HepG2 (cell line): ENCODE measurements around the gene STX4. TPM values are rescaled to one million over a fixed set of nuclear protein-coding genes. Genes with fewer than 3 reads are reported as not detected.

ENCODE experiments used
- KAT8 ChIP-seq: IDR thresholded peaks from 2 replicates; pipeline ENCODE4 v1.6.1; 2016; ENCODE audit warnings: missing genetic modification reagents, missing compliant biosample characterization
- NFATC3 ChIP-seq: sonication (generic); formaldehyde crosslinking; IDR thresholded peaks from 2 replicates; pipeline ENCODE4 v1.5.1; 2020; ENCODE audit warnings: mild to moderate bottlenecking, missing genetic modification reagents
- RNF2 ChIP-seq: fragments of 450-650 bp; conservative IDR thresholded peaks from 2 replicates; pipeline ENCODE4 v1.6.1; 2016; ENCODE audit warnings: low read depth
- TBP ChIP-seq: sonication (generic); formaldehyde crosslinking; IDR thresholded peaks from 2 replicates; pipeline ENCODE4 v1.5.0; 2020; ENCODE audit warnings: missing genetic modification reagents
- ZNF335 ChIP-seq: sonication (generic); formaldehyde crosslinking; IDR thresholded peaks from 2 replicates; pipeline ENCODE4 v1.4.0; 2020; ENCODE audit warnings: missing genetic modification reagents
- ZNF510 ChIP-seq: sonication (generic); formaldehyde crosslinking; IDR thresholded peaks from 2 replicates; pipeline ENCODE4 v1.4.0; 2020; ENCODE audit warnings: low read depth, mild to moderate bottlenecking, missing genetic modification reagents
- ZNF607 ChIP-seq: sonication (generic); formaldehyde crosslinking; IDR thresholded peaks from 2 replicates; pipeline ENCODE4 v1.5.1; 2020; ENCODE audit warnings: missing genetic modification reagents, mild to moderate bottlenecking, borderline replicate concordance
- ZNF780A ChIP-seq: sonication (generic); formaldehyde crosslinking; IDR thresholded peaks from 2 replicates; pipeline ENCODE4 v1.8.0; 2022; ENCODE audit warnings: mild to moderate bottlenecking, missing genetic modification reagents, moderate library complexity
- ZNF781 ChIP-seq: sonication (generic); formaldehyde crosslinking; IDR thresholded peaks from 2 replicates; pipeline ENCODE4 v1.5.1; 2020; ENCODE audit warnings: borderline replicate concordance, mild to moderate bottlenecking, missing genetic modification reagents; ENCODE audit errors: not compliant biosample characterization
- ZNF792 ChIP-seq: IDR thresholded peaks from 2 replicates; pipeline ENCODE4 v1.6.1; 2016
- ZNF883 ChIP-seq: sonication (generic); formaldehyde crosslinking; IDR thresholded peaks from 2 replicates; pipeline ENCODE4 v1.5.1; 2020; ENCODE audit warnings: mild to moderate bottlenecking, missing genetic modification reagents; ENCODE audit errors: not compliant biosample characterization
- ZSCAN30 ChIP-seq: sonication (generic); formaldehyde crosslinking; IDR thresholded peaks from 2 replicates; pipeline ENCODE4 v1.5.0; 2020; ENCODE audit warnings: mild to moderate bottlenecking, missing genetic modification reagents
- polyA plus RNA-seq, 8 experiments: library from polyadenylated mRNA; depleted of rRNA in 3 of 8; stranded (reverse) in 7 of 8; unstranded in 1 of 8; fragments of >200 nt; fragmentation: Illumina TruSeq in 4 of 8; extraction: Trizol in 4 of 8; gene quantifications; 2 replicates each; pipeline versions ENCODE4 v1.2.1 to v1.2.3, GENCODE V29; 2011 to 2016; ENCODE audit warnings: low read depth in 4 of 8, missing spikeins in 1 of 8, mixed read lengths in 1 of 8; ENCODE audit not compliant: insufficient read depth in 1 of 8
- total RNA-seq, 5 experiments: library from RNA; depleted of rRNA; stranded (reverse); fragments of >200 nt; fragmentation: Illumina TruSeq; extraction: Trizol; gene quantifications; 2 replicates each; pipeline ENCODE4 v1.2.3, GENCODE V29; 2016; ENCODE audit warnings: low read depth in 1 of 5
- TF ChIP-seq, protein P1 (sequence below): sonication (generic); formaldehyde crosslinking; IDR thresholded peaks from 2 replicates; pipeline ENCODE4 v1.8.0; 2022; ENCODE audit warnings: mild to moderate bottlenecking, missing genetic modification reagents; ENCODE audit not compliant: insufficient replicate concordance
- TF ChIP-seq, protein P2 (sequence below): sonication (generic); formaldehyde crosslinking; IDR thresholded peaks from 2 replicates; pipeline ENCODE4 v1.8.0; 2023; ENCODE audit warnings: mild to moderate bottlenecking, missing genetic modification reagents
- TF ChIP-seq, protein P3 (sequence below): sonication (generic); formaldehyde crosslinking; conservative IDR thresholded peaks from 2 replicates; pipeline ENCODE4 v1.8.0; 2022; ENCODE audit warnings: mild to moderate bottlenecking, moderate library complexity, missing genetic modification reagents
- TF ChIP-seq, protein P4 (sequence below): sonication (generic); formaldehyde crosslinking; IDR thresholded peaks from 2 replicates; pipeline ENCODE4 v1.5.0; 2020; ENCODE audit warnings: mild to moderate bottlenecking, missing genetic modification reagents
- TF ChIP-seq, protein P5 (sequence below): sonication (generic); formaldehyde crosslinking; IDR thresholded peaks from 2 replicates; pipeline ENCODE4 v1.5.0; 2020; ENCODE audit warnings: missing genetic modification reagents
- TF ChIP-seq, protein P6 (sequence below): IDR thresholded peaks from 2 replicates; pipeline ENCODE4 v1.6.1; 2016; ENCODE audit warnings: low read depth, control low read depth
- TF ChIP-seq, protein P7 (sequence below): sonication (generic); formaldehyde crosslinking; conservative IDR thresholded peaks from 2 replicates; pipeline ENCODE4 v1.4.0; 2020; ENCODE audit warnings: missing genetic modification reagents

STX4 gene
- total and polyA plus RNA-seq, 2 of the 13 experiments (the other 11 are each of a cell fraction or from before 2014, with no cell fraction given): 29.2 to 34.6 TPM

DNA sequence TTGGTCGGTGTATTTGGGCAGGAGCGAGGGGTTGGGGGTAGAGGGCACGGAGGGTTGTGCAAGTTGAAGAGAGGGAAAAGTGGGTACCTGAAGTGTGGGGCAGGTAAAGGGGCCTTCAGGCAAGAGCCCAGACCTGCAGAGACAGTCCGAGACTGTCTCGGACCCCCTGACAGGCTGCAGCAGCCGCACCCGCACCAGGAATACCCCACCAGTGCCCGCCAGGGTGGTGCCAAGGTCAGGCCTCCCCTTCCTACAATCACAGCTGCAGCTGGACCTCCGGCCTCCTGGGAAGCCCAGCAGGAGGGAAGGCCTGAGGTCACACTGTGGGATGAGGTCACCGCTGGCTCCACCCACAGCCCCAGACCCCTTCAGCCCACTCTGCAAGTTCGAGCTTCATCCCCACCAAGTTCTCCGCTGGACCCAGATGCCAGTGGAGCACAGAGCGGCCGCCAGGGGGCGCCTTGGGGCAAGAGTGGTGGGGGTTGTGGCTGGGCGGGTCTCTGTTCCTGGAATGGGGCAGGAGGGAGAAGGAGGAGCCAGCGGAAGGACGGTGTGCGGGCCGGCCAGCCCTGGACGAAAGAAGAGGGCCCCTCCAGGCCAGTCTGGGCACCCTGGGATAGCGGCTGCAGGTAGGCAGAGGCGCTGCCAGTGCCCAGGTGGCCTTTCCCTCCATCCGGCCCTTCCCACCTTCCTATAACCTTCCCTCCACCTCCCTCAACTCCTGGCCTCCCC, 48.5 kb upstream of the STX4 start, which contains the start of gene HSD3B7 (continued):
- TF ChIP-seq NFATC3 (CRISPR knock-in tag) (0 out of 2 replicates have a peak, but pooled peaks have one; percentile 21), ZNF780A (CRISPR knock-in tag) (no peak), ZNF781 (CRISPR knock-in tag) (no peak), TBP (no peak), KAT8 (CRISPR knock-in tag) (peak; percentile 60; the same call in 1 of the 2 replicates), ZSCAN30 (CRISPR knock-in tag) (no peak), ZNF792 (CRISPR knock-in tag) (peak; percentile 28; the same call in 1 of the 2 replicates), ZNF883 (no peak), RNF2 (no peak), ZNF607 (no peak; the same call in 1 of the 2 replicates), ZNF335 (CRISPR knock-in tag) (no peak), ZNF510 (CRISPR knock-in tag) (no peak; the same call in 1 of the 2 replicates)
- TF ChIP-seq, protein P1, sequence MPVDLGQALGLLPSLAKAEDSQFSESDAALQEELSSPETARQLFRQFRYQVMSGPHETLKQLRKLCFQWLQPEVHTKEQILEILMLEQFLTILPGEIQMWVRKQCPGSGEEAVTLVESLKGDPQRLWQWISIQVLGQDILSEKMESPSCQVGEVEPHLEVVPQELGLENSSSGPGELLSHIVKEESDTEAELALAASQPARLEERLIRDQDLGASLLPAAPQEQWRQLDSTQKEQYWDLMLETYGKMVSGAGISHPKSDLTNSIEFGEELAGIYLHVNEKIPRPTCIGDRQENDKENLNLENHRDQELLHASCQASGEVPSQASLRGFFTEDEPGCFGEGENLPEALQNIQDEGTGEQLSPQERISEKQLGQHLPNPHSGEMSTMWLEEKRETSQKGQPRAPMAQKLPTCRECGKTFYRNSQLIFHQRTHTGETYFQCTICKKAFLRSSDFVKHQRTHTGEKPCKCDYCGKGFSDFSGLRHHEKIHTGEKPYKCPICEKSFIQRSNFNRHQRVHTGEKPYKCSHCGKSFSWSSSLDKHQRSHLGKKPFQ: no peak
- TF ChIP-seq, protein P2, sequence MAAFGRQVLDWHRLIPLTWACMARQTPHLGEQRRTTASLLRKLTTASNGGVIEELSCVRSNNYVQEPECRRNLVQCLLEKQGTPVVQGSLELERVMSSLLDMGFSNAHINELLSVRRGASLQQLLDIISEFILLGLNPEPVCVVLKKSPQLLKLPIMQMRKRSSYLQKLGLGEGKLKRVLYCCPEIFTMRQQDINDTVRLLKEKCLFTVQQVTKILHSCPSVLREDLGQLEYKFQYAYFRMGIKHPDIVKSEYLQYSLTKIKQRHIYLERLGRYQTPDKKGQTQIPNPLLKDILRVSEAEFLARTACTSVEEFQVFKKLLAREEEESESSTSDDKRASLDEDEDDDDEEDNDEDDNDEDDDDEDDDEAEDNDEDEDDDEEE: peak; percentile 78; the same call in 1 of the 2 replicates
- TF ChIP-seq, protein P3, sequence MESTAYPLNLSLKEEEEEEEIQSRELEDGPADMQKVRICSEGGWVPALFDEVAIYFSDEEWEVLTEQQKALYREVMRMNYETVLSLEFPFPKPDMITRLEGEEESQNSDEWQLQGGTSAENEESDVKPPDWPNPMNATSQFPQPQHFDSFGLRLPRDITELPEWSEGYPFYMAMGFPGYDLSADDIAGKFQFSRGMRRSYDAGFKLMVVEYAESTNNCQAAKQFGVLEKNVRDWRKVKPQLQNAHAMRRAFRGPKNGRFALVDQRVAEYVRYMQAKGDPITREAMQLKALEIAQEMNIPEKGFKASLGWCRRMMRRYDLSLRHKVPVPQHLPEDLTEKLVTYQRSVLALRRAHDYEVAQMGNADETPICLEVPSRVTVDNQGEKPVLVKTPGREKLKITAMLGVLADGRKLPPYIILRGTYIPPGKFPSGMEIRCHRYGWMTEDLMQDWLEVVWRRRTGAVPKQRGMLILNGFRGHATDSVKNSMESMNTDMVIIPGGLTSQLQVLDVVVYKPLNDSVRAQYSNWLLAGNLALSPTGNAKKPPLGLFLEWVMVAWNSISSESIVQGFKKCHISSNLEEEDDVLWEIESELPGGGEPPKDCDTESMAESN: peak; percentile 75
- TF ChIP-seq, protein P4, sequence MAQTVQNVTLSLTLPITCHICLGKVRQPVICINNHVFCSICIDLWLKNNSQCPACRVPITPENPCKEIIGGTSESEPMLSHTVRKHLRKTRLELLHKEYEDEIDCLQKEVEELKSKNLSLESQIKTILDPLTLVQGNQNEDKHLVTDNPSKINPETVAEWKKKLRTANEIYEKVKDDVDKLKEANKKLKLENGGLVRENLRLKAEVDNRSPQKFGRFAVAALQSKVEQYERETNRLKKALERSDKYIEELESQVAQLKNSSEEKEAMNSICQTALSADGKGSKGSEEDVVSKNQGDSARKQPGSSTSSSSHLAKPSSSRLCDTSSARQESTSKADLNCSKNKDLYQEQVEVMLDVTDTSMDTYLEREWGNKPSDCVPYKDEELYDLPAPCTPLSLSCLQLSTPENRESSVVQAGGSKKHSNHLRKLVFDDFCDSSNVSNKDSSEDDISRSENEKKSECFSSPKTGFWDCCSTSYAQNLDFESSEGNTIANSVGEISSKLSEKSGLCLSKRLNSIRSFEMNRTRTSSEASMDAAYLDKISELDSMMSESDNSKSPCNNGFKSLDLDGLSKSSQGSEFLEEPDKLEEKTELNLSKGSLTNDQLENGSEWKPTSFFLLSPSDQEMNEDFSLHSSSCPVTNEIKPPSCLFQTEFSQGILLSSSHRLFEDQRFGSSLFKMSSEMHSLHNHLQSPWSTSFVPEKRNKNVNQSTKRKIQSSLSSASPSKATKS (CRISPR knock-in tag): no peak
- TF ChIP-seq, protein P5, sequence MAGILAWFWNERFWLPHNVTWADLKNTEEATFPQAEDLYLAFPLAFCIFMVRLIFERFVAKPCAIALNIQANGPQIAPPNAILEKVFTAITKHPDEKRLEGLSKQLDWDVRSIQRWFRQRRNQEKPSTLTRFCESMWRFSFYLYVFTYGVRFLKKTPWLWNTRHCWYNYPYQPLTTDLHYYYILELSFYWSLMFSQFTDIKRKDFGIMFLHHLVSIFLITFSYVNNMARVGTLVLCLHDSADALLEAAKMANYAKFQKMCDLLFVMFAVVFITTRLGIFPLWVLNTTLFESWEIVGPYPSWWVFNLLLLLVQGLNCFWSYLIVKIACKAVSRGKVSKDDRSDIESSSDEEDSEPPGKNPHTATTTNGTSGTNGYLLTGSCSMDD (CRISPR knock-in tag): no peak
- TF ChIP-seq, protein P6, sequence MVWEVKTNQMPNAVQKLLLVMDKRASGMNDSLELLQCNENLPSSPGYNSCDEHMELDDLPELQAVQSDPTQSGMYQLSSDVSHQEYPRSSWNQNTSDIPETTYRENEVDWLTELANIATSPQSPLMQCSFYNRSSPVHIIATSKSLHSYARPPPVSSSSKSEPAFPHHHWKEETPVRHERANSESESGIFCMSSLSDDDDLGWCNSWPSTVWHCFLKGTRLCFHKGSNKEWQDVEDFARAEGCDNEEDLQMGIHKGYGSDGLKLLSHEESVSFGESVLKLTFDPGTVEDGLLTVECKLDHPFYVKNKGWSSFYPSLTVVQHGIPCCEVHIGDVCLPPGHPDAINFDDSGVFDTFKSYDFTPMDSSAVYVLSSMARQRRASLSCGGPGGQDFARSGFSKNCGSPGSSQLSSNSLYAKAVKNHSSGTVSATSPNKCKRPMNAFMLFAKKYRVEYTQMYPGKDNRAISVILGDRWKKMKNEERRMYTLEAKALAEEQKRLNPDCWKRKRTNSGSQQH (CRISPR knock-in tag): peak; percentile 20; the same call in 1 of the 2 replicates
- TF ChIP-seq, protein P7, sequence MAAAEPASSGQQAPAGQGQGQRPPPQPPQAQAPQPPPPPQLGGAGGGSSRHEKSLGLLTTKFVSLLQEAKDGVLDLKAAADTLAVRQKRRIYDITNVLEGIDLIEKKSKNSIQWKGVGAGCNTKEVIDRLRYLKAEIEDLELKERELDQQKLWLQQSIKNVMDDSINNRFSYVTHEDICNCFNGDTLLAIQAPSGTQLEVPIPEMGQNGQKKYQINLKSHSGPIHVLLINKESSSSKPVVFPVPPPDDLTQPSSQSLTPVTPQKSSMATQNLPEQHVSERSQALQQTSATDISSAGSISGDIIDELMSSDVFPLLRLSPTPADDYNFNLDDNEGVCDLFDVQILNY (CRISPR knock-in tag): no peak
